OCI-LY7 (cell line): ENCODE results near the gene OSCAR. TPM values are rescaled to one million over a fixed set of nuclear protein-coding genes. Genes with fewer than 3 reads are reported as not detected.

Experiments used
- BruUV-seq: library from RNA; stranded (reverse); fragments of 400-500 nt; replicated peaks from 2 replicates; lab custom pipeline; 2021; lab: Mats Ljungman, UMichigan
- CTCF ChIA-PET: fragments of 300-600 bp; sonication (Branson Sonifier 250); formaldehyde crosslinking; loops from one replicate; lab custom pipeline; 2022; ENCODE audit warnings: antibody characterized with exemption; ENCODE audit not compliant: unreplicated experiment; lab: Charles Lee
- POLR2A ChIA-PET: fragments of 300-600 bp; sonication (Branson Sonifier 250); formaldehyde crosslinking; loops from one replicate; lab custom pipeline; 2022; ENCODE audit warnings: antibody characterized with exemption; lab: Charles Lee
- DNase-seq: peaks from one replicate; pipeline ENCODE4 v3.0.0-alpha.2; 2015; ENCODE audit warnings: low spot score
- H2AFZ ChIP-seq: fragments of 200-600 bp; sonication (generic), shearing (Covaris generic); 2 replicates; pipeline ENCODE4 v1.6.1; 2014; ENCODE audit warnings: mild to moderate bottlenecking, antibody characterized with exemption, low read length, moderate library complexity
- H3K27ac ChIP-seq: fragments of 200-600 bp; sonication (generic); 2 replicates; pipeline ENCODE4 v1.5.1; 2014; ENCODE audit warnings: mixed run types, low read depth, mild to moderate bottlenecking, moderate library complexity, low read length, inconsistent platforms; ENCODE audit not compliant: poor library complexity, severe bottlenecking
- H3K36me3 ChIP-seq: fragments of 200-600 bp; sonication (generic); 2 replicates; pipeline ENCODE4 v1.6.1; 2014; ENCODE audit warnings: mild to moderate bottlenecking, antibody characterized with exemption, low read length, moderate library complexity, mixed read lengths; ENCODE audit not compliant: insufficient read depth
- H3K4me1 ChIP-seq: fragments of 200-600 bp; sonication (generic); 2 replicates; pipeline ENCODE4 v1.5.1; 2014; ENCODE audit warnings: mild to moderate bottlenecking, low read length; ENCODE audit not compliant: insufficient read depth, poor library complexity, severe bottlenecking
- H3K4me2 ChIP-seq: fragments of 200-600 bp; sonication (generic); 2 replicates; pipeline ENCODE4 v1.6.1; 2014; ENCODE audit warnings: mild to moderate bottlenecking, low read length
- H3K4me3 ChIP-seq: fragments of 200-600 bp; sonication (generic); 2 replicates; pipeline ENCODE4 v1.5.1; 2014; ENCODE audit warnings: mild to moderate bottlenecking, low read depth, low read length; ENCODE audit not compliant: poor library complexity, severe bottlenecking
- H3K79me2 ChIP-seq: fragments of 200-600 bp; sonication (generic); 2 replicates; pipeline ENCODE4 v1.6.1; 2016; ENCODE audit warnings: low read depth, mild to moderate bottlenecking, low read length, moderate library complexity, mixed read lengths; ENCODE audit not compliant: insufficient read depth
- H3K9me2 ChIP-seq: fragments of 200-600 bp; sonication (generic); 2 replicates; pipeline ENCODE4 v1.6.1; 2016; ENCODE audit warnings: mild to moderate bottlenecking, low read length, mixed read lengths; ENCODE audit not compliant: insufficient read depth
- H3K9me3 ChIP-seq: fragments of 200-600 bp; sonication (generic); 2 replicates; pipeline ENCODE4 v1.6.1; 2014; ENCODE audit warnings: mild to moderate bottlenecking, mixed run types, low read length, mixed read lengths
- H4K20me1 ChIP-seq: fragments of 200-600 bp; sonication (generic); 2 replicates; pipeline ENCODE4 v1.6.1; 2014; ENCODE audit warnings: mild to moderate bottlenecking, antibody characterized with exemption, low read length, moderate library complexity, mixed read lengths; ENCODE audit not compliant: insufficient read depth
- CTCF ChIP-seq: fragments of 200-600 bp; sonication (generic); conservative IDR thresholded peaks from 2 replicates; pipeline ENCODE4 v1.5.1; 2014; ENCODE audit warnings: mild to moderate bottlenecking, antibody characterized with exemption, low read length, moderate library complexity, mixed read lengths
- EZH2phosphoT487 ChIP-seq: fragments of 200-600 bp; sonication (generic); IDR thresholded peaks from 2 replicates; pipeline ENCODE4 v1.6.1; 2018; ENCODE audit warnings: low read depth, borderline replicate concordance, mild to moderate bottlenecking, mixed run types, antibody characterized with exemption, low read length, moderate library complexity, mixed read lengths
- intact Hi-C: fragments of 100-400 bp; cut with micrococcal nuclease; formaldehyde crosslinking; loops from one replicate; pipeline ENCODE4 v1.10.0; 2022; ENCODE audit not compliant: unreplicated experiment
- total RNA-seq, 2 experiments: library from RNA; depleted of rRNA in 1 of 2; stranded (reverse); fragments of >200 nt in 1 of 2; shearing (Covaris generic) in 1 of 2; gene quantifications; 2 replicates each; pipeline ENCODE4 v1.2.3, GENCODE V29; 2014 to 2022

Gene OSCAR
- total RNA-seq, 2 experiments from 2014 or later: 0.32 TPM; not detected in 1

- no peaks in the 10 kb centered on the region for H3K9me2 ChIP-seq
- peaks cover 73% of the 10 kb centered on the region for H3K36me3 ChIP-seq
- peaks cover 7% of the 10 kb centered on the region for H3K4me1 ChIP-seq
- no peak for TF ChIP-seq EZH2phosphoT487
- TF ChIP-seq CTCF: no peak
- H2AFZ ChIP-seq: no peak overlapping the region
- peaks cover 25% of the 10 kb centered on the region; the same call in 1 of the 2 replicates for H3K79me2 ChIP-seq
- no peak for DNase-seq
- H4K20me1 ChIP-seq: no peaks in the 10 kb centered on the region
- H3K4me3 ChIP-seq: no peak overlapping the region
- ChIA-PET CTCF (no interaction called here), POLR2A (no interaction called here)
- H3K27ac ChIP-seq: no peak overlapping the region
- intact Hi-C loops: no loop called here
- H3K9me3 ChIP-seq: no peaks in the 10 kb centered on the region
- no peak overlapping the region for H3K4me2 ChIP-seq
- no TSS peak for BruUV-seq
Observed at GRCh38 chr19:54107876-54108490, 7.4 kb upstream of the OSCAR start.

GRCh38 chr19:54106716-54107115, 6.1 kb upstream of the OSCAR start:
- intact Hi-C loops: no loop called here
- peaks cover 63% of the 10 kb centered on the region for H3K36me3 ChIP-seq

More at GRCh38 chr19:54106716-54107115, 6.1 kb upstream of the OSCAR start:
- H3K79me2 ChIP-seq: peaks cover 27% of the 10 kb centered on the region; the same call in 1 of the 2 replicates
- DNase-seq: no peak
- POLR2A ChIA-PET: no interaction called here
- no peak overlapping the region for H3K4me2 ChIP-seq
- peaks cover 11% of the 10 kb centered on the region for H3K4me1 ChIP-seq
- no peak overlapping the region for H3K27ac ChIP-seq
- H3K9me2 ChIP-seq: no peaks in the 10 kb centered on the region
- TF ChIP-seq CTCF (no peak), EZH2phosphoT487 (no peak)
- H3K9me3 ChIP-seq: no peaks in the 10 kb centered on the region
- CTCF ChIA-PET: no interaction called here
- no peak overlapping the region for H2AFZ ChIP-seq
- no TSS peak for BruUV-seq
- H3K4me3 ChIP-seq: no peak overlapping the region
- no peaks in the 10 kb centered on the region for H4K20me1 ChIP-seq
